SKM-1 (cell line): Measurements from ENCODE around the gene GBP1.
A peak's percentile ranks its signal among the peaks of the same experiment; 100 is the strongest.
"Not testable (repeated sequence)": the region's sequence is repeated elsewhere in the genome, so short reads cannot be mapped to it uniquely, and the experiment has no call there.

Experiments used
- DNase-seq: peaks from one replicate; lab custom pipeline; 2025; ENCODE audit not compliant: unreplicated experiment; lab: John Stamatoyannopoulos, UW

GBP1 gene

DNA sequence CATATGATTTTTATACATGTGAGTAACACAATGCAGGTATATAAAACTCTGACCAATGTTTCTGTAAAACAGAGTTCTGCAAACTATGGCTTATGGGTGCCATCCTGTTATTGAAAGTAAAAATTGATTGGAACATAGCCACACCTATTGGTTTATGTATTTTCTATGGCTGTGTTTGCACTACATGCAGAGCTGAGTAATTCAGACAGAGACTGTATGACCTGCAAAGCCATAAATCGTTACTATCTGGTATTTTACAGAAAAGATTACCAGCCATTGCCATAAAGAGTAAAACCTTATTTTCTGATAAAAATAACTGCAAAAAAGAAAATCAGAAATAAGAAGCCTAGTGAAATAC, 13.1 kb downstream of the GBP1 start:
- DNase-seq = no peak

DNA sequence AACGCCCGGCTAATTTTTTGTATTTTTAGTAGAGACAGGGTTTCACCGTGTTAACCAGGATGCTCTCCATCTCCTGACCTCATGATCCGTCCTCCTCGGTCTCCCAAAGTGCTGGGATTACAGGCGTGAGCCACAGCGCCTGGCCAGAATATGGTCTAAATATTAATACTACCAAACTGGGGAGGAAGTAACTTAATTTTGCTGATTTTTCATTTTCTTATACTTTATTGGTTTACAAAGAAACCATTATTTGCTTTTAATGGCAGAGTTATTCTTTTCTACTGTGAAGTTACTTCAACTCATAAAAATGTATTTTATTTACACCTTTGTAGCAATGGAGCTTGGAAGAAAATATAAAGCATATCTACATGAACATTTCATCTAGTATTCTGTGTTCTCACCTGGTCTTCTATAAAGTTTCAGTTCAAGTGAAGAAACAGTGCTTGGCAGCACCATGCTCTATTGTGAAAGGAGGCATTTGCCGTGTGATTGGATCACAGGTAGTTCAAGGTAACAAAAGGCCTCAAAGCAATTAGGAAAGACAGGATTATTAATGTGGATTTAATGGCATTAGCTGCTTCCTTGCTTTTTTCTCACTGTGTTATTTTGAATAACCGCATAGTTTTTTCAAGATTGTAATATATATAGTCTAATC, 13.6 kb downstream of the GBP1 start:
- no peak for DNase-seq

DNA sequence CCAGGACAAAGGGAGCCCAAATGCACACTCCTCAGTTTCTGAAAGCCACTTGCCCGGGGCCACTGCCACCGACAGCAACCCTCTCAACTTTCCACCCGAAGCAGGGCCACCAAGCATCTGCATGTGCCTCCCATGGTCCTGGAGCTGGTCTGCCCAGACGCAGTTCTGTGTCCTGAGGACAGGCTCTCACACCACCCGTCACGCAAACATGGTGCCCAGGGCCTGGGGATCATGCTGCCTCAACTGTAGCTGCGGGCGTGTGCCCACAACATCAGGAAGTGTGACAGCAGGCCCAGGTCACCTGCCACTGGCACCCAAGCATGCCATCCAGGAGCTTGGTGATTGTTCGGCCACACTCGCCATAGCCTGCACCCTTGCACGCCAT, 14.4 kb downstream of the GBP1 start:
- DNase-seq = no peak

DNA sequence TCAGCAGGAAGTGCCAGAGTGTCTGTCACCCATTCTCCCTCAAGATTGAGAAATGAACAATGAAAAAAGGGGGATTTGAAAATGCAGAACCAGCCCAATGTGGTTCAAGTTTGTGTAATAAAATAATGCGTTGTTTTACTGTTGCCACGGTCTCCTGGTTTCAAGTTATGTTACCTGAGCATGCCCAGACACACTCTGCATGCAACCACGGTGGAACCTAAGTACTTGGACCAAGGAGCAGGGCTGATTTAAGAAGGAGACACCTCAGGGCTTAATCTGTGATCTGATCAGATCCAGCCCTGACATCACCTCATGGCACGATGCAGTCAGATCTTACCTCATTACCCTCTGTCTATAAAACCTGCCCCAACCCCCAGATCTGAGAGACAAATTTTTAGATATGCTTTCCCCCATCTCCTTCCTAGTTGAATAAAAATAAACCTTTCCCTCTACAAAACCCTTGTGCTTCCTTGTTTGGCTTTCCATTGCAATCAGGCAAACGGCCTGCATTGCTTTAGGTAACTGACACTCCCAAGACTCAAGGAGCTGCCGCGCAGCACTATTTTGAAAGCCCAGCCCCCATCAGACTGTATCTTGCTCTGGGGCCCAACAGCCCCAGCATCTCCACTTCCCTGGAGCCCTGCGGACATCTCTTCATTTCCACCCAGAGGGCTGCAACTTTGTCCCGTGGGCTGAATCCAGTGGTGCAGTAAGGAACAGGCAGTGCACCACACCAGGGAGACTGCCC, 14.9 kb downstream of the GBP1 start:
- not testable (repeated sequence) for DNase-seq

DNA sequence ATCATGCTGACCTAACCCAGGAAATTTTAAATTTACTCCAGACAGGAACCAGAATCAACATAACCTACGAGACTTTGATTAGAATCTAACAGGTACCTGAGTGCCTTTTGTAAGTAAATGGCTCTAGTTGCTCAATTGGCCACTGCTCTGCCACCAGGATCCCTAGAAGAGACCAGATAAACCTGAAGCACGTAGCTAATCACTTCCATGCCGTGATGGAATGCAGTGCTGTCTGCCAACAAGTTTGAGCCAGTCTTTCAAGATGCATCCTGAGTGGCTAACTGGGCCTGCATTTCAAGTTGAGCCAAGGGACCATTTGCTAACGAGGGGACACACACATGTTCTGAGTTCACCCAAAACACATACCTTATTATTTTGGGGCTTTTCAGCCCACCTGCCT, 15.8 kb downstream of the GBP1 start:
- not testable (repeated sequence) for DNase-seq

DNA sequence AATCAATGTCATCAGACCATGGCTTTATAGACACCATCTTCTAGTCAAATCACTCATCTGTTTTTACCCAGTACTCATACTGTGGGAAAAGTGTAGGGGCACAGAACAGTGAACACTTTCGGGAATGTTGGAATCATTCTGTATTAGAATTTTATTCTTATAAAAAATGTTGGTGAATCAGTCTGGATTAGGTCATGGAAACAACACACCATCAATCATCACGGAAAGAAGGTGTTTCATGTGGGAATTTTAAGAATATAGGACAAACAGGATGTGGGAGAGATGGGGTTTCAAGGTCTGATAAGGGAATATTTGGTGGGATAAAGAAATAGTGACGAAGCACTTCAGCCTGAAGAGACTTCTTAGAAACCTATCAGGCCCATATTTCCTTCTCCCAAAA, 17.3 kb downstream of the GBP1 start:
- DNase-seq = no peak

DNA sequence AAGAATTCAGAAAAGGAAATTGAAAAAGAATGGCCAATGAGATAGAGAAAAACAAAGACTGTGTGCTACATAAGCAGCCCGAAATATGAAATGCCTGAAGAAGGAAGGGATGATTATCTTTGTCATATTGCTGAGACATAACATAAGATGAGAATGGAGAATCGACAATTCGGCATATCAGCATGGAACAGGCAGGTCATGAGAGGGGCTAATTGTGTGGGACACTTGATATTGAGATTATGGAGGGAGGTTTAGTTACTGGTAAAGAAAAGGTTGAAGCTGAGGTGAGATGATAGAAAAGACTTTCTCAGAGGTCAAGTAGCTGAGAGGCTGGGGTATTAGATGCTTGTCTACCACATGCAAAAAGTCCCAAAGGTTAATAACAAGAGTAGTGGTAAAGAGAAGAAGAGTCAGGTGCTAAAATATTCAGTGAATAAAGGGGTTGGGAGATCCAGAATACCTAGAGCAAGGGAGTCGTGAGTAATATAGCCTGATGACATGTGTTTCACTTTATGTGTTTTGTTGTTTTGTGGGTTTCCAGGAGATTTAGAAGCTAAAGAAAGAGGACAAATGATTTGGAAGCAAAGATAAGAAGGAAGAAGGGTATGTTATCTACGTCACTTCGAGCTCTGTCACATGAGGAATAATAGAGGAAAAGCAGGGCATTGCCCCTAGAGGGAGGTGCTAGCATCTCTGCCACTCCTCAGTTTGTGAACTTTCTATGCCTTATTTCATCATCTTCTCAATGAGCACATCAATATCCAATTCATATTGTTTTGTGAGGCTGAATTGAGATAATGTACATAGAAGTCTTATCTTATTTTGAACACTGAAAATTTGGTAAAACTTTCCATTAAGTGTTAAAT, 18.5 kb downstream of the GBP1 start:
- DNase-seq = not testable (repeated sequence)

DNA sequence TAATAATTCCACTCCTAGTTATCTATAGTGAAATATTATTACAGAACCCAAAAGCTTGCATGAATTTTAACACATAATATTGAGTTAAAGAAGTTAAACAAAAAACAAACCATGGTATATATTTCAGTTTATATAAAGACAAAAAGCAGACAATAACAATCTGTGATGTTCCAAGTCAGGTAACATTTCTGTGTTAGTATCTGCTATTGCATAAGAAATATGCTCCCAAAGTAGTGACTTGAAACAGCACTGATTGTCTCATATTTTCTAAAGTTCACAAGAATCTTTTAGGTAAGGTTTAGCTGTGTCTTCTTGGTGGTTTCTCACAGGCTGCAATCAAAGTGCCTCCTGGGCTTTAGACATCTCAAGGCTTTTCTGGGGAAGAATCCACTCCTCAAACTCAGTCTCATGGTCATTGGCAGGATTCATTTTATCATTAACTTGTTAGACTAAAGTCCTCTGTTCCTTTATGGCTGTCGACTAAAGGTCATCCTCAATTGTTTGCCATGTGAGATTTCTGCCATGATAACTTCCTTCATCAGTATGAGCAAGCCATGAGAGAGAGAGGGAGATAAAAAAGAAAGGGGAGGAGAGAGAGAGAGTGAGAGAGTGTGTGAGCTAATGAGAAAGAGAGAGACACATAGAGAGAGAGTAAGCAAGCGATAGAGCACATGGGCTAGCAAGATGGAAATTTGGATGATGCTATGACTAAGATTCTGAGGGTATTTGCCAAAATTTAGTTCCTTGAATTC, 19.9 kb downstream of the GBP1 start:
- no peak for DNase-seq

DNA sequence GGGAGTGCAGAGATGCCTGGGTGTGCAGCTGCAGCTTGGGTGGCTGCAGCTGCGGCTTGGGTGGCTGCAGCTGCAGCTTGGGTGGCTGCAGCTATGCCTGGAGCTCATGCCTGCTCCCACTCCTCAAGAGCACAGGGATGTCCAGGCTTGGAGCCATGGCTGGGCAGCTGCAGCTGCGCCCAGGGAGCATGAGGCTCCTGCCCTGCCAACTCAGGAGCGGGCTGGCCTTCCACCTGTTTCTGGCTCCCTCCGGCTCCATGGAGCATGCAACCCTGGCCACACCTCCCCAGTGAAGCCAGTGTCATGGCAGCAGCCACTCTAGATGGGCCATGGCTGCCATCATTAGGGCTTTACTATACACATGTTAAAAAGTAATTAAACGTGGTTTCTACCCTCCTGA, 21.1 kb downstream of the GBP1 start:
- DNase-seq = no peak

DNA sequence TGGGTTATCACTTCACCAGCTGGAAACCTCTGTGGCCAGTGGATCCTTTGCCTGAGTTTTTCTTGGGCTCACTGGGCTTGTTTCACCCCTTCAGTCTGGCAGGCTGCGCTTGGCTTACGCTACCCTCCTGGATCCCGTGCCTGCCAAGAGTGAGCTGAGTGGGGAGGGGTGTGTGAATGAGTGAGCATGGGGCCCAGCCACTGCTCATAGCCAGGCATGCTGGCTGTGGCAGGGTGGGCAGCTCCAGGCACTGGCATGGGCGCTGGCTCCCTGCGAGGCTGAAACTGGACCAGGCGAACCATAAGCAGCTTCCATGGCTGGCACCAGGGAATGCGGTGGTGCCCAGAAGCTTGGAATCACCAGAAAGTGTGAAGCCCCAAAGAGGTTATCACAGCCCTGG, 22.5 kb downstream of the GBP1 start:
- DNase-seq = no peak

DNA sequence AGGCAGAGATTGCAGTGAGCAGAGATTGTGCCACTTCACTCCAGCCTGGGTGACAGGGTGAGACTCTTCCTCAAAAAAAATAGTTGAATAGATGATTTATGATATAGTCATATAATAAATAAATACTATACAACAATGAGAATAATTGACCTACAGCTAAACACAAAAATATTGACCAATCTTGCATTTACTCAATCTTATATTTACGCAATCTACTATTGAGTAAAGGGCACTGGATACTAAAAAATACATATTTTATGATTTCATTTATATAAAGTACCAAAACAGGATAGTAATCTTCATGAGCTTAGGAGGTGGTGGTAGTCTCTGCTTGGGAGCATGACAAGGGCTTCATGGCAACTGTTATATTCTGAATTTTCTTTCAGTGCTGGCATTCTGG, 23.3 kb downstream of the GBP1 start:
- DNase-seq = no peak

DNA sequence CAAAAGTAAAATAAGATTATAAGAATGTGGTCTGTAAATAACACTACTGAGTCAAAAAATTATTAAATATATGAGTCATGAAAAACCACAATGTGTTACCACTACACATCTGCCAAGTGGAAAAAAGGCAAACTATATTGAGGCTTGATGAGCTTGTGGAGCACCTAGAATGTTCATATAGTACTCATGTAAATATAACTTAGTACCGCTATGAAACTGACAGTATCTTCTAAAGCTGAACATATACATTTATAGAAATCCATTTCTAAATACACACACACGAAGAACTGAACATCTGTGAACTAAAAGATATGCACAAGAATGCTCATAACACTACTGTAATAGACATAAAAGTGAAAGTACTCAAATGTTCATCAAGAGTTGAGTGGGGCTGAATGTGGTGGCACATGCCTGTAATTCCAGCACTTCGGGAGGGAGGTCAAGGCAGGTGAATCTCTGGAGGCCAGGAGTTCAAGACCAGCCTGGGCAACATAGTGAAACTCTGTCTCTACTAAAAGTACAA, 23.8 kb downstream of the GBP1 start:
- no peak for DNase-seq

DNA sequence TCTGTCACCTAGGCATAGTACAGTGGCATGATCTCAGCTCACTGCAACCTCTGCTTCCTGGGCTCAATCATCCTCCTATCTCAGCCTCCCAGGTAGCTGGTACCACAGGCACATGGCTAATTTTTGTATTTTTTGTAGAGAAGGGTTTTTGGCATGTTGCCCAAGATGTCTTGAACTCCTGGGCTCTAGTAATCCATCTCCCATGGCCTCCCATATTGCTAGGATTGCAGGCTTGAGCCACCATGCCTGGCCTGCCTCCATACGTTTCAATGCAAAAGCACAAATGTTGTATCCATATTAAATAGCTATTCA, 24.7 kb downstream of the GBP1 start:
- DNase-seq = no peak

DNA sequence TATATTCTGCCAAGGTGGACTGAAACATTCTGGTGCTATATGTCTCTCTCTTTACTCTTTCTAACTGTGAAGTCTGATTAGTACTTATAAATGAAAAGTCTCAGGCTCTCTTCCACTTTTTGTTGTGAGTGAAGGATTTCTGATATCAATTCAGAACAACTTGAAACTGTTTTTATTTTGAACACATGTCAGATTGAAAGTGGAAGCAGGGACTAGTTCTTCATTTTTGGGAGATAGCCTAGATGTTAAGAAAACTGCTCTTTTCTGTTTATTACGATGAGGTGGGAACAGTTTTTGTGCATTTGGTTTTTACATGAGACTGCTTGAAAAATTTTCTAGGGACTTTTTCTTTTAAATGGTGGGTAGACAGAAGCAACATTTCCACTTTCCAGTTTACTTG, 27.8 kb downstream of the GBP1 start:
- no peak for DNase-seq

DNA sequence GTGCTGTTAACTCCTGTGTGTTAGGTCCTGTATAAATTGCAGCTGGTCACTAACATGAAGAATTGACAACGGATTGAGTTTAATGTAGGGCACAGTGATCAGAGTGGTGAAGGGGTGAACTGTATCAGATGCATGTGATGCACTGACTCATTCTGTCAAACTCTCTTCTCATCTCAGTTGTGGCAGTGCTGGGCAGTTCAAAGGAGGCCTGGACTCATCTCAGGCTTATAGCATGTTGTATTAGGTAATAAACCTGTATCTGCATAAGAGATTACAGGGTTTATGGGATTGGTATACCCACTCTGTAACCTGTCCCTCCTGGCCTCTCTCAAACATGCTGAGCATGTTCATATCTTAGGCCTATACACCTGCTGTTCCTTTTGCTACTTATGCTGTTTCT, 29.9 kb downstream of the GBP1 start:
- no peak for DNase-seq

DNA sequence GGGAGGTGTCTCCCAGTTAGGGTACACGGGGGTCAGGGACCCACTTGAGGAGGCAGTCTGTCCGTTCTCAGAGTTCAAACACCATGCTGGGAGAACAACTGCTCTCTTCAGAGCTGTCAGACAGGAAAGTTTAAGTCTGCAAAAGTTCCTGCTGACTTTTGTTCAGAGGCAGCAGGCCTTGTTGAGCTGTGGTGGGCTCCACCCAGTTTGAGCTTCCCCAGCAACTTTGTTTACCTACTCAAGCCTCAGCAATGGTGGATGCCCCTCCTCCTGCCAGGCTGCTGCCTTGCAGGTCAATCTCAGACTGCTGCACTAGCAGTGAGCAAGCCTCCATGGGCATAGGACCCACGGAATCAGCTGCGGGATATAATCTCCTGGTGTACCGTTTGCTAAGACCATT, 31.0 kb downstream of the GBP1 start:
- not testable (repeated sequence) for DNase-seq

DNA sequence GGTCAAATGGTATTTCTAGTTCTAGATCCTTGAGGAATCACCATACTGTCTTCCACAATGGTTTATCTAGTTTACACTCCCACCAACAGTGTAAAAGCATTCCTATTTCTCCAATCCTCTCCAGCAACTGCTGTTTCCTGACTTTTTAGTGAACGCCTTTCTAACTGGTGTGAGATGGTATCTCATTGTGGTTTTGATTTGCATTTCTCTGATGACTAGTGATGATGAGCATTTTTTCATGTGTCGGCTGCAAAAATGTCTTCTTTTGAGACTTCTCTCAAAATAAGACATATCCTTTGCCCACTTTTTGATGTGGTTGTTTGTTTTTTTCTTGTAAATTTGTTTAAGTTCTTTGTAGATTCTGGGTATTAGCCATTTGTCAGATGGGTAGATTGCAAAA, 36.0 kb downstream of the GBP1 start:
- not testable (repeated sequence) for DNase-seq

DNA sequence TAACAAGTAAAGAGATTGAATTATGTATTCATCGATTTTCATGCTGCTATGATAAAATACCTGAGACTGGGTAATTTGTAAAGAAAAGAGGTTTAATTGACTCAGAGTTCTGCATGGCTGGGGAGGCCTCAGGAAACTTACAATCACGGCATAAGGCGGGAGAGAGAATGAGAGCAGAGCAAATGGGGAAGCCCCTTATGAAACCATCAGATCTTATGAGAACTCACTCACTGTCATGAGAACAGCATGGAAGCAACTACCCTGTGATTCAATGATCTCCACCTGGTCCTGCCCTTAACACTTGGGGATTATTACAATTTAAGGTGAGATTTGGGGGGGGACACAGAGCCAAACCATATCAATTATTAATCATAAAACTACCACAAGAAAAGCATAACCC, 39.1 kb downstream of the GBP1 start:
- no peak for DNase-seq

DNA sequence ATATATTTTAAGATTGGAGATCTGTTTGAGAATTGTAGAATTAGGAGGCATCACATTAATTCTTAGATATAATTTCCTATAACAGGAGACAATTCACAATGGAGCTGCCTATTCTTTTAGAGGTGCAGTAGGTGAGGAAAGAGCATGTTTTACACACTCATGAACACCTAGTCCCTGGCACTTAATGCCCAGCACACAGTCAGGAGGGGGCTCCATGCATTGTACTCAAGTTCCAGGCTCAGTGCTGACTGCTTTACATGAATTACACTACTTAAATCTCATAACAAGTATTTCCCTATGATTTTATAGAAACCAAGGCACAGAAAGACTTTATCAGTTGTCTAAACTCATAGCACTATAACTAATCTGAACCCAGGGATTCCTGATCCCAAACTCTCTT, 42.0 kb downstream of the GBP1 start:
- DNase-seq = no peak

DNA sequence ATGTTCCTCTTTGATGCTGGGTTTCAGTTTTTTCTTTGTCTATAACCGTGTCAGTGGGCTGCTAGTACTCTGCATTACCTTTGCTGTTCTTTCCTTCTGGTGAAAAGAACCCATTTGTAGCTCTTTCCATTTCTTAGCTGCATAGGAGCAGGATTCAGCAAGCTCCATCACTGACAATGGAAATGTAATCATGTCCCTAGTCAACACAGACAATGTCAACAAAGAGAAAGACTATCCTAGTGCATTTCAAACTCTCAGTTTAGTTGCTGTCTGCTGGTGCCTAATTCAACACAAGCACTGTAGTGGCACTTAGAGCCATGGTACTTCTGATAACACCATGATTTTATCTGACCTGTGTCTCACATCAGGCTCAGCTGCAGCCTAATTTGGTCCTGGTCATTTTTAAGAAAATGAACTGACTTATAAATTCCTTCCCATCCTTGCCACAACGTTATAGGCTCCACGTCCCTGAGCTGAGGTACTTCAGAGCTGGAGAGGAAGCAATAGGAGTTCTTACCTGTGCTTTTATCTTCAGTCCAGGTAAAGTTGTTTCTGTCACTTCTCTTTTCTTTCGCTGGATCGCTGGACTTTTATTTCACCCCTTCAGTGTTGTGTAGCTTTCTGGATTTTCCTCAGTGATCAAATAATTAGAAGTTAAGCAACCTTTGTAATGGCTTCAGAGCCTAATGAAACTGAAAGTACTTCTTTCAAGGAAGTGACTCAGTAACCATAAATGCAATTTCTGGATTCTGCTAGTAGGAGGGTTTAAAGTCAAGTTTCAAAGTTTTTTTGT, 42.6 kb downstream of the GBP1 start, which contains the start of gene GBP3:
Gene GBP3 (minus strand): TSS at position 700 of the 793 bp plus-strand sequence. CDS start 2,145 bp downstream, outside the sequence.
- peak; percentile 50 for DNase-seq
